ENCODE data around the gene DRG2. TPM values are rescaled to one million over a fixed set of nuclear protein-coding genes. Genes with fewer than 3 reads are reported as not detected.

DRG2 gene
- total and polyA plus RNA-seq, 9 of the 15 experiments (the other 6 are each of a cell fraction or from before 2014, with no cell fraction given), result 6.6 to 36.7 (median 26.1) TPM

GRCh38 chr17:18038861-18039534 is 48.8 kb upstream of the DRG2 start, which contains the start of the genes ATPAF2 and GID4 (continued):
- peak; percentile 86 for TF ChIP-seq REST (IDR thresholded peaks at IDR 0.05; ENCODE audit: borderline replicate concordance)
- no peak for TF ChIP-seq REST (CRISPR knock-in tag; IDR thresholded peaks at IDR 0.05; ENCODE audit: low read depth)
- no peak for TF ChIP-seq HMG20A (CRISPR knock-in tag; conservative IDR thresholded peaks at IDR 0.05)
- peak; percentile 67 to 80; a peak in 3 of 4 replicates for TF ChIP-seq SIX5 (IDR thresholded peaks at IDR 0.05; ENCODE audit: borderline replicate concordance in 1 of 2, insufficient read depth in 1 of 2, low read depth in 1 of 2, low read length in 2 of 2)
- TF ChIP-seq ESRRA (IDR thresholded peaks at IDR 0.05; ENCODE audit: borderline replicate concordance, low read depth), result no peak
- TF ChIP-seq CTBP1 (IDR thresholded peaks at IDR 0.05; ENCODE audit: borderline replicate concordance), result peak; percentile 68
- TF ChIP-seq XRCC3 (IDR thresholded peaks at IDR 0.05), result no peak
- no peak for TF ChIP-seq SREBF1 (IDR thresholded peaks at IDR 0.05; ENCODE audit: borderline replicate concordance, low read depth, low read length)
- TF ChIP-seq L3MBTL2 (IDR thresholded peaks at IDR 0.05), result peak; percentile 39; the same call in 1 of the 2 replicates
- no peak for TF ChIP-seq COPS2 (conservative IDR thresholded peaks at IDR 0.05)
- peak; percentile 28 for TF ChIP-seq KDM5B (IDR thresholded peaks at IDR 0.05; ENCODE audit: insufficient replicate concordance, low read depth, low read length)
- TF ChIP-seq GTF2B (IDR thresholded peaks at IDR 0.05; ENCODE audit: extremely low read depth, insufficient read length), result no peak
- TF ChIP-seq, protein P1, sequence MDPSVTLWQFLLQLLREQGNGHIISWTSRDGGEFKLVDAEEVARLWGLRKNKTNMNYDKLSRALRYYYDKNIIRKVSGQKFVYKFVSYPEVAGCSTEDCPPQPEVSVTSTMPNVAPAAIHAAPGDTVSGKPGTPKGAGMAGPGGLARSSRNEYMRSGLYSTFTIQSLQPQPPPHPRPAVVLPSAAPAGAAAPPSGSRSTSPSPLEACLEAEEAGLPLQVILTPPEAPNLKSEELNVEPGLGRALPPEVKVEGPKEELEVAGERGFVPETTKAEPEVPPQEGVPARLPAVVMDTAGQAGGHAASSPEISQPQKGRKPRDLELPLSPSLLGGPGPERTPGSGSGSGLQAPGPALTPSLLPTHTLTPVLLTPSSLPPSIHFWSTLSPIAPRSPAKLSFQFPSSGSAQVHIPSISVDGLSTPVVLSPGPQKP (CRISPR knock-in tag; IDR thresholded peaks at IDR 0.05), result no peak
- no peak for TF ChIP-seq ZSCAN29 (IDR thresholded peaks at IDR 0.05)
- TF ChIP-seq GMEB1 (CRISPR knock-in tag; IDR thresholded peaks at IDR 0.05), result peak; percentile 88
- TF ChIP-seq ZNF717 (CRISPR knock-in tag; IDR thresholded peaks at IDR 0.05), result no peak
- no peak for TF ChIP-seq KHSRP (IDR thresholded peaks at IDR 0.05)
- TF ChIP-seq HNRNPL (IDR thresholded peaks at IDR 0.05; ENCODE audit: low read depth, low read length), result no peak
